GM12878 (cell line): ENCODE data around the gene MSL3B.

Experiments
- ATAC-seq: fragments of 200-7000 bp; cut with Tn5 transposase; 3 replicates; pipeline ENCODE4 v1.9.1; 2020; ENCODE audit warnings: mild to moderate bottlenecking, moderate library complexity
- BruUV-seq: library from RNA; stranded (reverse); fragments of 400-500 nt; replicated peaks from 2 replicates; lab custom pipeline; 2021; lab: Mats Ljungman, UMichigan
- CTCF ChIA-PET: fragments of 300-600 bp; sonication (Branson Sonifier 250); formaldehyde crosslinking; extraction: SDS; loops from one replicate; lab custom pipeline; 2021; ENCODE audit warnings: inconsistent platforms; lab: Yijun Ruan, JAX
- POLR2A ChIA-PET: fragments of 350-600 bp; formaldehyde crosslinking; extraction: SDS; loops from one replicate; lab custom pipeline; 2021; ENCODE audit warnings: inconsistent platforms; lab: Charles Lee
- RAD21 ChIA-PET: fragments of 300-600 bp; sonication (Branson Sonifier 250); formaldehyde crosslinking; loops from one replicate; lab custom pipeline; 2023; ENCODE audit warnings: antibody characterized with exemption; ENCODE audit not compliant: unreplicated experiment; lab: Charles Lee
- SMC1A ChIA-PET: fragments of 300-600 bp; sonication (Branson Sonifier 250); formaldehyde crosslinking; loops from one replicate; lab custom pipeline; 2023; ENCODE audit not compliant: unreplicated experiment, uncharacterized antibody; lab: Charles Lee
- DNase-seq: peaks from one replicate; pipeline ENCODE4 v3.0.0-alpha.2; 2011; ENCODE audit warnings: low read depth, low spot score
- FAIRE-seq: peaks from 3 replicates; lab custom pipeline; 2011; peaks lifted over from hg19 to GRCh38; lab: Jason Lieb, UNC
- H2AFZ ChIP-seq: 2 replicates; pipeline ENCODE4 v1.6.0; 2011; ENCODE audit warnings: low read depth, low read length, control low read depth; ENCODE audit not compliant: control insufficient read depth
- H3K27ac ChIP-seq: 2 replicates; pipeline ENCODE4 v1.5.1; 2011; ENCODE audit warnings: control low read depth; ENCODE audit not compliant: control insufficient read depth, insufficient read depth
- H3K27me3 ChIP-seq, 2 experiments: replicated peaks in 1 of 2; 2 replicates each; pipeline versions ENCODE4 v1.6.0 to v1.6.1; 2011; ENCODE audit warnings: low read length in 1 of 2; ENCODE audit not compliant: control insufficient read depth in 2 of 2, insufficient read depth in 2 of 2
- H3K36me3 ChIP-seq, 2 experiments: 2 replicates each; pipeline ENCODE4 v1.5.1; 2011; ENCODE audit warnings: low read length in 1 of 2; ENCODE audit not compliant: control insufficient read depth in 2 of 2, insufficient read depth in 2 of 2
- H3K4me1 ChIP-seq: 2 replicates; pipeline ENCODE4 v1.6.1; 2011; ENCODE audit warnings: mild to moderate bottlenecking, low read length, moderate library complexity, mixed read lengths; ENCODE audit not compliant: control insufficient read depth, insufficient read depth
- H3K4me2 ChIP-seq: 2 replicates; pipeline ENCODE4 v1.6.0; 2011; ENCODE audit warnings: control low read depth; ENCODE audit not compliant: control insufficient read depth, insufficient read depth
- H3K4me3 ChIP-seq: fragments of 200-600 bp; sonication (generic); 2 replicates; pipeline ENCODE4 v1.5.1; 2016
- H3K79me2 ChIP-seq: 2 replicates; pipeline ENCODE4 v1.6.0; 2011; ENCODE audit warnings: low read length; ENCODE audit not compliant: control insufficient read depth, insufficient read depth
- H3K9ac ChIP-seq: 2 replicates; pipeline ENCODE4 v1.8.0; 2011; ENCODE audit warnings: low read length, control low read depth, mixed read lengths; ENCODE audit not compliant: control insufficient read depth, insufficient read depth
- H3K9me3 ChIP-seq: replicated peaks from 3 replicates; pipeline ENCODE4 v1.5.1; 2011; ENCODE audit warnings: mild to moderate bottlenecking, low read length; ENCODE audit not compliant: control insufficient read depth, insufficient read depth
- H4K20me1 ChIP-seq: 2 replicates; pipeline ENCODE4 v1.6.0; 2011; ENCODE audit not compliant: control insufficient read depth, insufficient read depth
- BHLHE40 ChIP-seq, 2 experiments: fragments of 450-650 bp in 1 of 2; IDR thresholded peaks; 2 replicates each; pipeline ENCODE4 v1.6.1; 2011 to 2017; ENCODE audit warnings: low read depth in 2 of 2, borderline replicate concordance in 1 of 2, improper control_type of control experiment in 1 of 2, low read length in 1 of 2, mild to moderate bottlenecking in 1 of 2
- CHD4 ChIP-seq: fragments of 200-600 bp; sonication (generic); IDR thresholded peaks from 2 replicates; pipeline ENCODE4 v1.6.1; 2016; ENCODE audit warnings: mild to moderate bottlenecking
- FOS ChIP-seq: IDR thresholded peaks from 3 replicates; pipeline ENCODE4 v1.6.1; 2011; ENCODE audit warnings: borderline replicate concordance; ENCODE audit not compliant: insufficient read length; ENCODE audit errors: extremely low read depth
- JUND ChIP-seq: IDR thresholded peaks from 2 replicates; pipeline ENCODE4 v1.6.1; 2012; ENCODE audit warnings: low read depth, mild to moderate bottlenecking, low read length, improper control_type of control experiment, moderate library complexity
- KLF5 ChIP-seq: fragments of 450-650 bp; IDR thresholded peaks from 2 replicates; pipeline ENCODE4 v1.6.1; 2014; ENCODE audit warnings: mild to moderate bottlenecking; ENCODE audit not compliant: partially characterized antibody
- LARP7 ChIP-seq: fragments of 450-650 bp; IDR thresholded peaks from 2 replicates; pipeline ENCODE4 v1.6.1; 2017; ENCODE audit warnings: mild to moderate bottlenecking
- MTA3 ChIP-seq: IDR thresholded peaks from 2 replicates; pipeline ENCODE4 v1.6.1; 2012; ENCODE audit warnings: low read length, inconsistent platforms, borderline replicate concordance
- RFX5 ChIP-seq: IDR thresholded peaks from 2 replicates; pipeline ENCODE4 v1.6.1; 2011; ENCODE audit warnings: low read depth, low read length, improper control_type of control experiment
- SMARCA5 ChIP-seq: fragments of 450-650 bp; IDR thresholded peaks from 2 replicates; pipeline ENCODE4 v1.6.1; 2017; ENCODE audit warnings: mild to moderate bottlenecking
- TARDBP ChIP-seq: IDR thresholded peaks from 2 replicates; pipeline ENCODE4 v1.6.1; 2016; ENCODE audit warnings: borderline replicate concordance
- TCF12 ChIP-seq: IDR thresholded peaks from 2 replicates; pipeline ENCODE4 v1.6.1; 2011; ENCODE audit warnings: low read depth, mild to moderate bottlenecking, low read length
- ZNF622 ChIP-seq: fragments of 450-650 bp; IDR thresholded peaks from 2 replicates; pipeline ENCODE4 v1.6.1; 2017; ENCODE audit warnings: mild to moderate bottlenecking, inconsistent platforms
- WGBS: methylation state at CpG from one replicate; pipeline ENCODE4 v1.1.6; 2016; ENCODE audit warnings: low lambda C conversion rate; ENCODE audit not compliant: insufficient replicate concordance, insufficient coverage; ENCODE audit errors: missing lambda C conversion rate; 5-methylcytosine and 5-hydroxymethylcytosine counted together
- in situ Hi-C: fragments of 300-500 bp; cut with MboI; formaldehyde crosslinking; loops from 9 replicates; pipeline ENCODE4 v1.14.3; 2018; ENCODE audit warnings: mixed read lengths
- intact Hi-C: fragments of 100-400 bp; cut with micrococcal nuclease; formaldehyde crosslinking; loops from one replicate; pipeline ENCODE4 v1.14.2; 2022; ENCODE audit not compliant: unreplicated experiment
- TF ChIP-seq, protein P1 (sequence below): fragments of 450-650 bp; IDR thresholded peaks from 2 replicates; pipeline ENCODE4 v1.6.1; 2016; ENCODE audit warnings: mild to moderate bottlenecking
- TF ChIP-seq, protein P2 (sequence below): IDR thresholded peaks from 2 replicates; pipeline ENCODE4 v1.6.1; 2012; ENCODE audit warnings: improper control_type of control experiment, low read depth, low read length; ENCODE audit not compliant: insufficient replicate concordance

MSL3B gene

DNA sequence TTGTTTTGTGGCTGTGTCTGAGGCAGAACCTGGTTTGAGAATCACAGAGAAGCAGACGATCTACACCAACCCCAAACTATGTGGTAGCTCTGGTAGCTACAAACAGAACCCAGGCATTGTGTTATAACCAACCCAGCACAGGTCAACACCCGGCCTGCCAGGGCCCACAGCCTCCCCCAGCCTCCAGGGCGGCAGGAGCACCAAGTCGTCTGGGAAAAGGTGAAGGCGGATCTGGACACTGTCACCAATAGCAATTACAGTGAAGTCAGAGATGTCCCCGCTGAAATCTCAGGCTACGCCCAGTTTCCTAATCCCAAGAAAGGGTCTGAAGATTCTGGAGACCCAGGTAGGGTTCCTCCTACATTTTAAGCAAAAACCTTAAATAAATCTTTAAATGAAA lies 17.4 kb downstream of the MSL3B start:
- ChIA-PET RAD21 (no interaction called here), POLR2A (no interaction called here), SMC1A (no interaction called here), CTCF (no interaction called here)
- no peak for ATAC-seq
- no peak for TF ChIP-seq CHD4
- no peak for TF ChIP-seq RFX5
- TF ChIP-seq KLF5: no peak
- TF ChIP-seq, protein P1, sequence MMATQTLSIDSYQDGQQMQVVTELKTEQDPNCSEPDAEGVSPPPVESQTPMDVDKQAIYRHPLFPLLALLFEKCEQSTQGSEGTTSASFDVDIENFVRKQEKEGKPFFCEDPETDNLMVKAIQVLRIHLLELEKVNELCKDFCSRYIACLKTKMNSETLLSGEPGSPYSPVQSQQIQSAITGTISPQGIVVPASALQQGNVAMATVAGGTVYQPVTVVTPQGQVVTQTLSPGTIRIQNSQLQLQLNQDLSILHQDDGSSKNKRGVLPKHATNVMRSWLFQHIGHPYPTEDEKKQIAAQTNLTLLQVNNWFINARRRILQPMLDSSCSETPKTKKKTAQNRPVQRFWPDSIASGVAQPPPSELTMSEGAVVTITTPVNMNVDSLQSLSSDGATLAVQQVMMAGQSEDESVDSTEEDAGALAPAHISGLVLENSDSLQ: no peak
- TF ChIP-seq, protein P2, sequence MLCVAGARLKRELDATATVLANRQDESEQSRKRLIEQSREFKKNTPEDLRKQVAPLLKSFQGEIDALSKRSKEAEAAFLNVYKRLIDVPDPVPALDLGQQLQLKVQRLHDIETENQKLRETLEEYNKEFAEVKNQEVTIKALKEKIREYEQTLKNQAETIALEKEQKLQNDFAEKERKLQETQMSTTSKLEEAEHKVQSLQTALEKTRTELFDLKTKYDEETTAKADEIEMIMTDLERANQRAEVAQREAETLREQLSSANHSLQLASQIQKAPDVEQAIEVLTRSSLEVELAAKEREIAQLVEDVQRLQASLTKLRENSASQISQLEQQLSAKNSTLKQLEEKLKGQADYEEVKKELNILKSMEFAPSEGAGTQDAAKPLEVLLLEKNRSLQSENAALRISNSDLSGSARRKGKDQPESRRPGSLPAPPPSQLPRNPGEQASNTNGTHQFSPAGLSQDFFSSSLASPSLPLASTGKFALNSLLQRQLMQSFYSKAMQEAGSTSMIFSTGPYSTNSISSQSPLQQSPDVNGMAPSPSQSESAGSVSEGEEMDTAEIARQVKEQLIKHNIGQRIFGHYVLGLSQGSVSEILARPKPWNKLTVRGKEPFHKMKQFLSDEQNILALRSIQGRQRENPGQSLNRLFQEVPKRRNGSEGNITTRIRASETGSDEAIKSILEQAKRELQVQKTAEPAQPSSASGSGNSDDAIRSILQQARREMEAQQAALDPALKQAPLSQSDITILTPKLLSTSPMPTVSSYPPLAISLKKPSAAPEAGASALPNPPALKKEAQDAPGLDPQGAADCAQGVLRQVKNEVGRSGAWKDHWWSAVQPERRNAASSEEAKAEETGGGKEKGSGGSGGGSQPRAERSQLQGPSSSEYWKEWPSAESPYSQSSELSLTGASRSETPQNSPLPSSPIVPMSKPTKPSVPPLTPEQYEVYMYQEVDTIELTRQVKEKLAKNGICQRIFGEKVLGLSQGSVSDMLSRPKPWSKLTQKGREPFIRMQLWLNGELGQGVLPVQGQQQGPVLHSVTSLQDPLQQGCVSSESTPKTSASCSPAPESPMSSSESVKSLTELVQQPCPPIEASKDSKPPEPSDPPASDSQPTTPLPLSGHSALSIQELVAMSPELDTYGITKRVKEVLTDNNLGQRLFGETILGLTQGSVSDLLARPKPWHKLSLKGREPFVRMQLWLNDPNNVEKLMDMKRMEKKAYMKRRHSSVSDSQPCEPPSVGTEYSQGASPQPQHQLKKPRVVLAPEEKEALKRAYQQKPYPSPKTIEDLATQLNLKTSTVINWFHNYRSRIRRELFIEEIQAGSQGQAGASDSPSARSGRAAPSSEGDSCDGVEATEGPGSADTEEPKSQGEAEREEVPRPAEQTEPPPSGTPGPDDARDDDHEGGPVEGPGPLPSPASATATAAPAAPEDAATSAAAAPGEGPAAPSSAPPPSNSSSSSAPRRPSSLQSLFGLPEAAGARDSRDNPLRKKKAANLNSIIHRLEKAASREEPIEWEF: no peak
- TF ChIP-seq TCF12: no peak
- no peak for TF ChIP-seq MTA3
- TF ChIP-seq JUND: no peak
- no peak for TF ChIP-seq FOS
- TF ChIP-seq ZNF622: no peak
- TF ChIP-seq SMARCA5: no peak
- TF ChIP-seq LARP7: no peak
- no peak for TF ChIP-seq BHLHE40 (IDR thresholded peaks at IDR 0.05; ENCODE audit: borderline replicate concordance in 1 of 2, low read depth in 2 of 2, low read length in 1 of 2)
- TF ChIP-seq TARDBP: no peak
- Histone ChIP-seq H3K9ac (no peak overlapping the region), H3K4me1 (peaks cover 7% of the 10 kb centered on the region; the same call in 1 of the 2 replicates), H4K20me1 (0 out of 2 replicates have a peak, but pooled peaks cover 2% of the 10 kb centered on the region), H3K4me2 (peak overlapping the region; percentile 22), H3K79me2 (peaks cover 43% of the 10 kb centered on the region), H3K27ac (no peak overlapping the region), H2AFZ (no peak overlapping the region), H3K36me3 (peaks cover 25 to 29% of the 10 kb centered on the region in 2 experiments), H3K4me3 (no peak overlapping the region), H3K27me3 (no peaks in the 10 kb centered on the region), H3K9me3 (no peaks in the 10 kb centered on the region)
- intact Hi-C loops (loop anchor here (5.0 kb wide), 1 partner anchor 788 kb away; the partner anchor contains the start of gene INPP5D), in situ Hi-C loops (no loop called here)
- DNase-seq: no peak
- WGBS: 90% methylated on average over 7 of the region's 7 CpGs
- FAIRE-seq: no peak
- no TSS peak for BruUV-seq
